ENCODE measurements around the gene SNRNP40. TPM values are rescaled to one million over a fixed set of nuclear protein-coding genes. Genes with fewer than 3 reads are reported as not detected.

SNRNP40 gene
- total RNA-seq, 1 experiment from 2014 or later: 288 TPM

GRCh38 chr1:31259746-31260145 is 36.8 kb downstream of the SNRNP40 start:
- Histone ChIP-seq H3K9me3 (ENCODE audit: low read length) (no peaks in the 10 kb centered on the region), H3K9ac (ENCODE audit: low read length) (no peak overlapping the region), H3K4me2 (ENCODE audit: low read length) (no peak overlapping the region), H3K27ac (ENCODE audit: low read length) (no peak overlapping the region), H3K9me2 (replicated peaks; ENCODE audit: low read length) (no peaks in the 10 kb centered on the region), H4K20me1 (ENCODE audit: low read length) (no peaks in the 10 kb centered on the region), H2AFZ (ENCODE audit: low read length) (no peak overlapping the region), H3K4me3 (ENCODE audit: low read length) (no peak overlapping the region), H3K79me2 (ENCODE audit: low read length) (no peaks in the 10 kb centered on the region), H3K4me1 (ENCODE audit: insufficient read depth, low read length) (peaks cover 13% of the 10 kb centered on the region; the same call in 1 of the 2 replicates), H3K27me3 (ENCODE audit: low read length) (no peaks in the 10 kb centered on the region), H3K36me3 (ENCODE audit: low read depth, low read length) (peaks cover 51% of the 10 kb centered on the region), H3F3A (ENCODE audit: low read length, unreplicated experiment) (no peaks in the 10 kb centered on the region)
- BruUV-seq (replicated peaks): no TSS peak
- ATAC-seq: no peak
- ChIA-PET CTCF (no interaction called here), POLR2A (ENCODE audit: unreplicated experiment) (no interaction called here)
- TF ChIP-seq EZH2 (IDR thresholded peaks at IDR 0.05; ENCODE audit: low read length, unreplicated experiment): no peak
- no peak for TF ChIP-seq EZH2phosphoT487 (IDR thresholded peaks at IDR 0.05; ENCODE audit: borderline replicate concordance, low read length)
- TF ChIP-seq CTCF (conservative IDR thresholded peaks at IDR 0.05; ENCODE audit: low read depth, low read length): no peak
- intact Hi-C loops (cut with micrococcal nuclease): loop anchor here (10.0 kb wide), 1 partner anchor 75 kb away; no protein-coding TSS in a partner anchor
- DNase-seq: no peak

- no peak for ATAC-seq
- intact Hi-C loops (cut with micrococcal nuclease): no loop called here
- H3K9me3 ChIP-seq (ENCODE audit: low read length): no peaks in the 10 kb centered on the region
- H3K4me3 ChIP-seq (ENCODE audit: low read length): no peak overlapping the region
- H3K27me3 ChIP-seq (ENCODE audit: low read length): no peaks in the 10 kb centered on the region
- no peaks in the 10 kb centered on the region for H3K79me2 ChIP-seq (ENCODE audit: low read length)
- H3K4me1 ChIP-seq (ENCODE audit: insufficient read depth, low read length): peaks cover 13% of the 10 kb centered on the region; the same call in 1 of the 2 replicates
- BruUV-seq (replicated peaks): no TSS peak
- TF ChIP-seq CTCF (conservative IDR thresholded peaks at IDR 0.05; ENCODE audit: low read depth, low read length) (no peak), EZH2 (IDR thresholded peaks at IDR 0.05; ENCODE audit: low read length, unreplicated experiment) (no peak), EZH2phosphoT487 (IDR thresholded peaks at IDR 0.05; ENCODE audit: borderline replicate concordance, low read length) (no peak)
- CTCF ChIA-PET: no interaction called here
- peaks cover 45% of the 10 kb centered on the region for H3K36me3 ChIP-seq (ENCODE audit: low read depth, low read length)
- H2AFZ ChIP-seq (ENCODE audit: low read length): no peak overlapping the region
- H3K27ac ChIP-seq (ENCODE audit: low read length): no peak overlapping the region
- POLR2A ChIA-PET (ENCODE audit: unreplicated experiment): no interaction called here
- H4K20me1 ChIP-seq (ENCODE audit: low read length): no peaks in the 10 kb centered on the region
- no peak for DNase-seq
- H3K9ac ChIP-seq (ENCODE audit: low read length): no peak overlapping the region
- H3F3A ChIP-seq (ENCODE audit: low read length, unreplicated experiment): no peaks in the 10 kb centered on the region
- no peak overlapping the region for H3K4me2 ChIP-seq (ENCODE audit: low read length)
- H3K9me2 ChIP-seq (replicated peaks; ENCODE audit: low read length): no peaks in the 10 kb centered on the region
These were observed 38.0 kb downstream of the SNRNP40 start for GRCh38 chr1:31258581-31258980.

- ChIA-PET CTCF (no interaction called here), POLR2A (ENCODE audit: unreplicated experiment) (no interaction called here)
- ATAC-seq (no peak), DNase-seq (no peak)
- H3K9me2 ChIP-seq (replicated peaks; ENCODE audit: low read length): no peaks in the 10 kb centered on the region
- H2AFZ ChIP-seq (ENCODE audit: low read length): no peak overlapping the region
- no peak overlapping the region for H3K4me2 ChIP-seq (ENCODE audit: low read length)
- H3K4me1 ChIP-seq (ENCODE audit: insufficient read depth, low read length): peaks cover 9% of the 10 kb centered on the region; the same call in 1 of the 2 replicates
- no peaks in the 10 kb centered on the region for H3F3A ChIP-seq (ENCODE audit: low read length, unreplicated experiment)
- H3K9me3 ChIP-seq (ENCODE audit: low read length): no peaks in the 10 kb centered on the region
- no peak overlapping the region for H3K27ac ChIP-seq (ENCODE audit: low read length)
- H3K79me2 ChIP-seq (ENCODE audit: low read length): no peaks in the 10 kb centered on the region
- TF ChIP-seq CTCF (conservative IDR thresholded peaks at IDR 0.05; ENCODE audit: low read depth, low read length) (no peak), EZH2phosphoT487 (IDR thresholded peaks at IDR 0.05; ENCODE audit: borderline replicate concordance, low read length) (no peak), EZH2 (IDR thresholded peaks at IDR 0.05; ENCODE audit: low read length, unreplicated experiment) (no peak)
- no peak overlapping the region for H3K9ac ChIP-seq (ENCODE audit: low read length)
- no peaks in the 10 kb centered on the region for H3K27me3 ChIP-seq (ENCODE audit: low read length)
- no peak overlapping the region for H3K4me3 ChIP-seq (ENCODE audit: low read length)
- H3K36me3 ChIP-seq (ENCODE audit: low read depth, low read length): peaks cover 41% of the 10 kb centered on the region
- no TSS peak for BruUV-seq (replicated peaks)
- intact Hi-C loops (cut with micrococcal nuclease): no loop called here
- no peaks in the 10 kb centered on the region for H4K20me1 ChIP-seq (ENCODE audit: low read length)
These were observed 39.4 kb downstream of the SNRNP40 start for GRCh38 chr1:31257213-31257612.
